HepG2 (cell line): ENCODE results near the gene ATG9A. TPM values are rescaled to one million over a fixed set of nuclear protein-coding genes. Genes with fewer than 3 reads are reported as not detected.

Source experiments
- AGO1 ChIP-seq: fragments of 200-400 bp; formaldehyde crosslinking; IDR thresholded peaks from 2 replicates; pipeline ENCODE4 v1.6.1; 2017; ENCODE audit warnings: mild to moderate bottlenecking, low read depth, low read length, moderate library complexity; ENCODE audit not compliant: poor library complexity, severe bottlenecking
- FOSL2 ChIP-seq: sonication (generic); formaldehyde crosslinking; IDR thresholded peaks from 2 replicates; pipeline ENCODE4 v1.4.0; 2020; ENCODE audit warnings: missing genetic modification reagents
- MTERF4 ChIP-seq: sonication (generic); formaldehyde crosslinking; IDR thresholded peaks from 2 replicates; pipeline ENCODE4 v1.8.0; 2023; ENCODE audit warnings: mild to moderate bottlenecking, missing genetic modification reagents
- POLR2AphosphoS5 ChIP-seq: IDR thresholded peaks from 2 replicates; pipeline ENCODE4 v1.6.1; 2012; ENCODE audit warnings: low read depth, low read length
- PPARG ChIP-seq: conservative IDR thresholded peaks from 2 replicates; pipeline ENCODE4 v1.6.1; 2016; ENCODE audit warnings: missing biosample characterization, missing genetic modification reagents
- STAT5B ChIP-seq: sonication (generic); formaldehyde crosslinking; IDR thresholded peaks from 2 replicates; pipeline ENCODE4 v1.4.0; 2020; ENCODE audit warnings: missing genetic modification reagents
- SYNCRIP ChIP-seq: fragments of 200-400 bp; formaldehyde crosslinking; IDR thresholded peaks from 2 replicates; pipeline ENCODE4 v1.6.1; 2018; ENCODE audit warnings: mild to moderate bottlenecking, low read depth, low read length; ENCODE audit not compliant: insufficient read depth
- TOE1 ChIP-seq: sonication (generic); formaldehyde crosslinking; IDR thresholded peaks from 2 replicates; pipeline ENCODE4 v1.4.0; 2020; ENCODE audit warnings: mild to moderate bottlenecking, missing genetic modification reagents
- ZFP36L2 ChIP-seq: sonication (generic); formaldehyde crosslinking; IDR thresholded peaks from 2 replicates; pipeline ENCODE4 v1.4.0; 2020; ENCODE audit warnings: missing genetic modification reagents
- ZNF225 ChIP-seq: sonication (generic); formaldehyde crosslinking; IDR thresholded peaks from 2 replicates; pipeline ENCODE4 v1.4.0; 2020; ENCODE audit warnings: mild to moderate bottlenecking, missing genetic modification reagents
- ZNF513 ChIP-seq: sonication (generic); formaldehyde crosslinking; conservative IDR thresholded peaks from 2 replicates; pipeline ENCODE4 v1.5.0; 2020; ENCODE audit warnings: missing genetic modification reagents
- ZNF678 ChIP-seq: sonication (generic); formaldehyde crosslinking; IDR thresholded peaks from 2 replicates; pipeline ENCODE4 v1.4.0; 2020; ENCODE audit warnings: mild to moderate bottlenecking, missing genetic modification reagents
- ZNF816 ChIP-seq: sonication (generic); formaldehyde crosslinking; IDR thresholded peaks from 2 replicates; pipeline ENCODE4 v1.8.0; 2022; ENCODE audit warnings: missing genetic modification reagents, mild to moderate bottlenecking, borderline replicate concordance
- ZSCAN31 ChIP-seq: sonication (generic); formaldehyde crosslinking; IDR thresholded peaks from 2 replicates; pipeline ENCODE4 v1.5.0; 2020; ENCODE audit warnings: low read depth, mild to moderate bottlenecking, missing genetic modification reagents
- polyA plus RNA-seq, 8 experiments: library from polyadenylated mRNA; depleted of rRNA in 3 of 8; stranded (reverse) in 7 of 8; unstranded in 1 of 8; fragments of >200 nt; fragmentation: Illumina TruSeq in 4 of 8; extraction: Trizol in 4 of 8; gene quantifications; 2 replicates each; pipeline versions ENCODE4 v1.2.1 to v1.2.3, GENCODE V29; 2011 to 2016; ENCODE audit warnings: low read depth in 4 of 8, missing spikeins in 1 of 8, mixed read lengths in 1 of 8; ENCODE audit not compliant: insufficient read depth in 1 of 8
- total RNA-seq, 5 experiments: library from RNA; depleted of rRNA; stranded (reverse); fragments of >200 nt; fragmentation: Illumina TruSeq; extraction: Trizol; gene quantifications; 2 replicates each; pipeline ENCODE4 v1.2.3, GENCODE V29; 2016; ENCODE audit warnings: low read depth in 1 of 5
- TF ChIP-seq, protein P1 (sequence below): sonication (generic); formaldehyde crosslinking; IDR thresholded peaks from 2 replicates; pipeline ENCODE4 v1.9.0; 2021; ENCODE audit warnings: missing genetic modification reagents, borderline replicate concordance
- TF ChIP-seq, protein P2 (sequence below), 2 experiments: sonication (generic) in 1 of 2; formaldehyde crosslinking in 1 of 2; IDR thresholded peaks; 2 replicates each; pipeline versions ENCODE4 v1.4.0 to v1.6.1; 2018 to 2020; ENCODE audit warnings: missing genetic modification reagents in 2 of 2, borderline replicate concordance in 1 of 2, low read depth in 1 of 2, mild to moderate bottlenecking in 1 of 2, missing biosample characterization in 1 of 2
- TF ChIP-seq, protein P3 (sequence below): sonication (generic); formaldehyde crosslinking; IDR thresholded peaks from 2 replicates; pipeline ENCODE4 v1.5.0; 2020; ENCODE audit warnings: mild to moderate bottlenecking, missing genetic modification reagents

The ATG9A gene
- total and polyA plus RNA-seq, 2 of the 13 experiments (the other 11 are each of a cell fraction or from before 2014, with no cell fraction given), result 35.0 to 131 TPM

DNA sequence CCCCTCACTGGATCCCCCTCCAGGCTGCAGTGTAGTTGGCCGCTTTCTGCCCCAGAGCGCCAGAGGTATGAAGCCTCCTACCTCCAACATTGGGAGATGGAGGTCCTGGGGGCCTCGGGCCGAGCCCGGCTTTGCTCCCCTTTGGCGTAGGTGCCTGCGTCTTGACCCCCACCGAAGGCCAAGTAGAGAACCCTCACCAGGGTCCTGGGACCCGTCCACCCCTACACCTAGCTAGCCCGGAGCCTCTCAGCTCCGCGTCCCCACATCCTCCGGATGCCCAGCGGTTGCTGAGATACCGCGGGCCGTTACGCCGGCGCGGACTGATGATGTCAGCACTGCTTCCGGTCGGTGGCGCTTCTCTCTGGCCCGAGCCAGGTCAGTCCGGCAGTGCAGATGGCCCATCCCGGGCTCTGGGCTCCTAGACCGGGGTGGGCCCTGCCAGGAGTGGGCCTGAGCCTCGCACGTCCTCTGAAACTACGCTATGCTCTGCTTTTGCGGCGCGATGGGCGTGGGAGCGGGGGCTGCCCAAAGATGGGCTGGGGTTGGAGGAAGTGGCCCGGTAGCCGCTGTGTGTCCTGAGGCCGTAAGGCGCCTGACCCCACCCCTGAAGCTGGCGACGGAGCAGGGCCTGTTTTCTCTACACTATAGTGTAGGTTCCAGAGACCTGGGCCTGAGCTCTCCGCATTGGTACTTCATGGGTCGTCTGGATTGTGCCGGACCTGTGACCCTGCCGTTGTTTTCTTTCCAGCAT lies 15.9 kb upstream of the ATG9A start, which contains the start of the genes GLB1L and STK16 (continued):
- TF ChIP-seq, protein P1, sequence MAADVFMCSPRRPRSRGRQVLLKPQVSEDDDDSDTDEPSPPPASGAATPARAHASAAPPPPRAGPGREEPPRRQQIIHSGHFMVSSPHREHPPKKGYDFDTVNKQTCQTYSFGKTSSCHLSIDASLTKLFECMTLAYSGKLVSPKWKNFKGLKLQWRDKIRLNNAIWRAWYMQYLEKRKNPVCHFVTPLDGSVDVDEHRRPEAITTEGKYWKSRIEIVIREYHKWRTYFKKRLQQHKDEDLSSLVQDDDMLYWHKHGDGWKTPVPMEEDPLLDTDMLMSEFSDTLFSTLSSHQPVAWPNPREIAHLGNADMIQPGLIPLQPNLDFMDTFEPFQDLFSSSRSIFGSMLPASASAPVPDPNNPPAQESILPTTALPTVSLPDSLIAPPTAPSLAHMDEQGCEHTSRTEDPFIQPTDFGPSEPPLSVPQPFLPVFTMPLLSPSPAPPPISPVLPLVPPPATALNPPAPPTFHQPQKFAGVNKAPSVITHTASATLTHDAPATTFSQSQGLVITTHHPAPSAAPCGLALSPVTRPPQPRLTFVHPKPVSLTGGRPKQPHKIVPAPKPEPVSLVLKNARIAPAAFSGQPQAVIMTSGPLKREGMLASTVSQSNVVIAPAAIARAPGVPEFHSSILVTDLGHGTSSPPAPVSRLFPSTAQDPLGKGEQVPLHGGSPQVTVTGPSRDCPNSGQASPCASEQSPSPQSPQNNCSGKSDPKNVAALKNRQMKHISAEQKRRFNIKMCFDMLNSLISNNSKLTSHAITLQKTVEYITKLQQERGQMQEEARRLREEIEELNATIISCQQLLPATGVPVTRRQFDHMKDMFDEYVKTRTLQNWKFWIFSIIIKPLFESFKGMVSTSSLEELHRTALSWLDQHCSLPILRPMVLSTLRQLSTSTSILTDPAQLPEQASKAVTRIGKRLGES (CRISPR knock-in tag), result no peak
- TF ChIP-seq ZNF513 (CRISPR knock-in tag) (no peak), STAT5B (CRISPR knock-in tag) (no peak; the same call in 1 of the 2 replicates), FOSL2 (CRISPR knock-in tag) (peak; percentile 51), ZFP36L2 (no peak), MTERF4 (CRISPR knock-in tag) (peak; percentile 84), TOE1 (0 out of 2 replicates have a peak, but pooled peaks have one; percentile 62), ZSCAN31 (CRISPR knock-in tag) (peak; percentile 87; the same call in 1 of the 2 replicates), ZNF816 (CRISPR knock-in tag) (peak; percentile 81; the same call in 1 of the 2 replicates), ZNF225 (CRISPR knock-in tag) (peak; percentile 95), AGO1 (peak; percentile 43), ZNF678 (CRISPR knock-in tag) (no peak), POLR2AphosphoS5 (peak; percentile 96), SYNCRIP (no peak), PPARG (CRISPR knock-in tag) (peak; percentile 77)
- TF ChIP-seq, protein P2, sequence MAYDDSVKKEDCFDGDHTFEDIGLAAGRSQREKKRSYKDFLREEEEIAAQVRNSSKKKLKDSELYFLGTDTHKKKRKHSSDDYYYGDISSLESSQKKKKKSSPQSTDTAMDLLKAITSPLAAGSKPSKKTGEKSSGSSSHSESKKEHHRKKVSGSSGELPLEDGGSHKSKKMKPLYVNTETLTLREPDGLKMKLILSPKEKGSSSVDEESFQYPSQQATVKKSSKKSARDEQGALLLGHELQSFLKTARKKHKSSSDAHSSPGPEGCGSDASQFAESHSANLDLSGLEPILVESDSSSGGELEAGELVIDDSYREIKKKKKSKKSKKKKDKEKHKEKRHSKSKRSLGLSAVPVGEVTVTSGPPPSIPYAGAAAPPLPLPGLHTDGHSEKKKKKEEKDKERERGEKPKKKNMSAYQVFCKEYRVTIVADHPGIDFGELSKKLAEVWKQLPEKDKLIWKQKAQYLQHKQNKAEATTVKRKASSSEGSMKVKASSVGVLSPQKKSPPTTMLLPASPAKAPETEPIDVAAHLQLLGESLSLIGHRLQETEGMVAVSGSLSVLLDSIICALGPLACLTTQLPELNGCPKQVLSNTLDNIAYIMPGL (CRISPR knock-in tag; IDR thresholded peaks at IDR 0.05; ENCODE audit: borderline replicate concordance in 1 of 2, low read depth in 1 of 2), result peak; percentile 92 to 94
- TF ChIP-seq, protein P3, sequence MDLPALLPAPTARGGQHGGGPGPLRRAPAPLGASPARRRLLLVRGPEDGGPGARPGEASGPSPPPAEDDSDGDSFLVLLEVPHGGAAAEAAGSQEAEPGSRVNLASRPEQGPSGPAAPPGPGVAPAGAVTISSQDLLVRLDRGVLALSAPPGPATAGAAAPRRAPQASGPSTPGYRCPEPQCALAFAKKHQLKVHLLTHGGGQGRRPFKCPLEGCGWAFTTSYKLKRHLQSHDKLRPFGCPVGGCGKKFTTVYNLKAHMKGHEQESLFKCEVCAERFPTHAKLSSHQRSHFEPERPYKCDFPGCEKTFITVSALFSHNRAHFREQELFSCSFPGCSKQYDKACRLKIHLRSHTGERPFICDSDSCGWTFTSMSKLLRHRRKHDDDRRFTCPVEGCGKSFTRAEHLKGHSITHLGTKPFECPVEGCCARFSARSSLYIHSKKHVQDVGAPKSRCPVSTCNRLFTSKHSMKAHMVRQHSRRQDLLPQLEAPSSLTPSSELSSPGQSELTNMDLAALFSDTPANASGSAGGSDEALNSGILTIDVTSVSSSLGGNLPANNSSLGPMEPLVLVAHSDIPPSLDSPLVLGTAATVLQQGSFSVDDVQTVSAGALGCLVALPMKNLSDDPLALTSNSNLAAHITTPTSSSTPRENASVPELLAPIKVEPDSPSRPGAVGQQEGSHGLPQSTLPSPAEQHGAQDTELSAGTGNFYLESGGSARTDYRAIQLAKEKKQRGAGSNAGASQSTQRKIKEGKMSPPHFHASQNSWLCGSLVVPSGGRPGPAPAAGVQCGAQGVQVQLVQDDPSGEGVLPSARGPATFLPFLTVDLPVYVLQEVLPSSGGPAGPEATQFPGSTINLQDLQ, result peak; percentile 94
